Measurements from ENCODE around the gene KCNIP4.

Gene KCNIP4

DNA sequence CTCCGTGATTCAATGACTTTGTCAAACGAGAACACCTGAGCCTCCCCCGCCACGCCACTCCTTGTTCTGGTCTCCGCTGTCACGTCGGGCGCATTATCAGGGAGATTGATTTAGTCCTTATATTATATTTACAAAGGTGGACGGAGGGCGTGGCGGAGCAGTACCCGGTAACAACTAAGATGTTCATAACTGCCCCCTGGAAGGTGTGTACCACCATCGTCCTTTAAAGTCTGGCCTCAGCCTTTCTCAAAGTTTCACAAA is 964.1 kb downstream of the KCNIP4 start:
- no peak for DNase-seq (ENCODE audit: low read depth, low spot score)

DNA sequence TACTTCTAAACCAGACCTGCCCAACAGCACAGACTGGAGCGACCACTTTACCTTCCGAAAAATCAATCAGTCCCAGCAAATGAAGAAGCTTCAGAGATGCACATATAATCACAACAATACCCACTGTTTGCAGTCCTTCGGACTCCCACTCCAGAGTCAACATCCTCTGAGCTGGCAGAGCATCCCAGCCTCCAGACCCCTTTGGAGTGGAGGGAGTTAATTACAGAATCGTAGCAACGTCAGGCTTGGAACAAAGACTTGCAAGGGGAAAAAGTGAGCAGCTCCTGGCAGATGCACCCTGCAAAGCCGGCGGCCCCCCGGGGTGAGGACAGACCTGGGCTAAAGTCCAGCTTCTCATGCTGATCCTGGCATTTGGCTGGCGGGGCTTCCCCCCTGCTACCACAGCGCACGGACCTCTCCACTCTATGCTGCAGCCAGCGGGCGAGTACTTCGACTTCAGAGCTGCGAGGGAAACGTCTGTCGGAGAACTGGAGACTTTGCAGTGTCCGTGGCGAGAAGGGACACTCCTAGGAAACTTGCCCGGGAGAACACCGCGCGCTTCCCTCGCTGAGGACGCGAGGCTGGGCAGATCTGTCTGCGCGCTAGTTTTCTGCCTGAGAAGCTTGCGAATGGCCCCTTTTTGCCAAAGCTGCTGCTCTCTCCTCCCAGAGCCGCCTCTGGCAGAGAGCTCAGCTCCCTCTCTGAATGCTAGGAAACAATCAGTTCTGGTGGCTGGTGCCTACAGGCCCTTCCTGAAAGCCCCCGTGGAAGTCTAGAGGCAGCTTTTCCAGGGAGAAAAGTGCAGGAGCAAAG is 964.6 kb downstream of the KCNIP4 start:
- no peak for DNase-seq (ENCODE audit: low read depth, low spot score)

DNA sequence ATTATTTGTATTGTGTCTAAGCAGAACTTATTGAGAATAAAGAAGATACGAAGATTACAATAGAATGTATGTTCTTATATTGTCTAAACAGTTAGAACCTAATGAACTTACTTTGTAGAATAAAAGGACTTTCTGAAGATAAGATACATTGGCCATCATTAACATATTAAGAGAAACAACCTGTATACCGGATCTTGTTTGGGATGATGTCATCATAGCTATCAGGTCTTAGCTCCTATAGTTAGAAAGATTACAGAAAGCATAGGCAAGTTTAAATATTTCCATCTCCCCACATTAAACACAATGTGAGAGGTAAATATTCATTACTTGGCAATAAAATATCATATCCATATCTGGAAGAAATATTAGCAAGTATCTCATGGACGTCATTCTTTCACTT is 966.0 kb downstream of the KCNIP4 start:
- no peak for DNase-seq (ENCODE audit: low read depth, low spot score)

DNA sequence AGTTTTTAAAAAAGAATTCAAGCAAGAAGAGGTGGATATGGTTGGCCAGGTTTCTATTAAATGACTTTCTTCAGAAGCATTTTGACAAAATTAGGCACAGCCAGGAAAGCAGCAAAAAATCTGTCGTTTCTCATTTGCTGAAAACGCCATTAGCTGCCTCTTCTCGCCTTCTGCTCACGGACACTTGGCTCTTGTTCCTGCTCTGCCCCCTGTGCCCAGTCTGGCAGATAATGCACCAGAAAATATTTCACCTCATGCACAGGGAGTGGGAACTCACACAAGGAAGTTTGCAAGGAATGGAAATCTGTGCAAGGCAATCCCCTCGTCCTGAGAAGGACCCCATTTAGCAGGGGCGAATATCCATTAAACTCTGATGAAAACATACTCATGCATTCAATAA is 988.3 kb downstream of the KCNIP4 start:
- no peak for DNase-seq (ENCODE audit: low read depth, low spot score)

DNA sequence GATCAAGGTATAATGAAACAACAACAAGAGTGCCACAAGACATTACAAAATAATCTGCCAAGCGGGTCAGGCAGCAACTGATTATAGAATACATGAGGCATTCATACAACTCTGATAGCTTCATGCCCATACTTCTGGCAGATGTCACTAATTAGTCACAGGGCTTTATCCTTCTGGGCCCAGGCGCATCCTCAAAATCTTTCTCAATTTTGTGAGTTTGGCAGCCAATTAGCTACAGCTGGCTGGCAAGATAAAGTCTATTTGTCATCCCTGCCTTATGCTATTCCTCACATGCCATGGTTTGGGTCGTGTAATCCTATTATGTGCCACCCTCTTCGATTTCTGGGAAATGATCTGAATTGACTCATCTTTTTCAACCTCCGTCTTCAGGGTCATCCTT is 994.0 kb downstream of the KCNIP4 start:
- DNase-seq (ENCODE audit: low read depth, low spot score) = no peak

DNA sequence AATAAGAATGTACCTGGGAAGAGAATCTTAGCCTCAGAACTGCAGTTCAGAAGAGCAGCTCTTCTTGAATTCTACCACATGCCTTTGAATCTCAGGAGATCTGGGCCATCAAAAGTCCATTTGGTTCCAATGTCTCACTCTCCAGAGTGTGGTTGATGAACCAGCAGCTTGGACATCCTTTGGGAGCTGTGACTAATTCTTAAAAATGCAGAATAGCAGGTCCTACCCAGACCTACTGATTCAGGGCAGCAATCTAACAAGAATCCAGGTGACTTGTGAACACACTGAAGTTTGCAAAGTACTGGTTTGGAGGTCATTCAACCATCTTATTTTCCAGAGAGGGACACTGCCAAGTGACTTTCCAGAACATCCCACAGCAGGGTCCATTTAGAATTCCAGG is 1003.6 kb downstream of the KCNIP4 start:
- no peak for DNase-seq (ENCODE audit: low read depth, low spot score)

DNA sequence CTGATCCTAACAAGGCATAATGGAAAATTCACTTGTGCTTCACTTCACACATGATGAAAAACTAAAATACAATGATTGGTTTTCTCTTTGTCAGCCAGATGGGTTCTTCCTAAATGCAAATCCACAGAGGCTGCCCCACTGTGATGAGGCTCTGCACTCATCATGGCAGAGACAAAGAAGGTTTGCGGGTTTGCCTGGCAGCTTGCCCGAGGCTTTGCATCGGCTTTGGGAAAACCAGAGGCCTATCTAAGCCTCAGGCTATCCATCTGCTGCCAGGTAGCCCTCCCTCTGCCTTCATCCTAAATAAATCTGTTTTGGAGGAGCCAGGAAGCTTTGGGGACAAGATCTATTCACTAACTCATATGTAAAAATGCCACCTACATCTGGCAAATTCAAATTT is 1004.1 kb downstream of the KCNIP4 start:
- DNase-seq (ENCODE audit: low read depth, low spot score) = no peak

DNA sequence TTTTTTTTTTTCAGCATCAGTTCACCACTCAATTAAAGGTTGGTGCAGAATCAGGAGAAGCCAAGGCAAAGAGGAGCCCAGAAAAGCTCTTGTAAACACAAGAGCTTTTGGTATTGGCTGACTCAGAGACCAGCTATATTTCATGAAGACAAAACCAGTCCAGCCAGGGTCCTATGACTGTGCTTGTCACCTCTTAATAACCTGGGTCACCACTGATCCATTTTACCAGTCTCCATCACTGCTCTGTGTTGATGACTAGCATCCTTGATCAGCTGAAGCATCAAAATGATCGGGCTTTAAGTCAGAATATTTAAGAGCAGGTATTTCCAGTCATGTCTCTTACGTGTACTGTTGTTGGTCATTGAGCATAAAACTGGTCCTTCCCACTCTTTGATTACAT is 1010.4 kb downstream of the KCNIP4 start:
- DNase-seq (ENCODE audit: low read depth, low spot score) = no peak

DNA sequence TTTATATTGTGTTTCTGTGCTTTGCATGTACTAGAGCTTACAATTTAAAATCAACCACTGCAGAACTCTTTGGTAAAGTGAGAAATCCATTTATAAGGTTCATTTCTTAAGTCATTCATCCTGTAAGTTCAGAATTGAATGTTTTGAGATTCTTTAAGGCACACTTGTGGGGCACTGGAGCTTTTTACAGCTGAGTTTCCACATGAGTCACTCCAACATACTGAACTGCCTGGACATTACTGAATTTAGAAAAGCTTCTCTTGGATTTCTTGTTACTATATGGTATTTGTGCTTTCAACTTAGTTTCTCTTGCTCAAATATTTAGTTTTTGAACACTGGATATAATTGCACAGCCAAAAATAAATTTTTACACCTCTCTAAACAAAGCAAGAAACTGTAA is 1022.0 kb downstream of the KCNIP4 start:
- no peak for DNase-seq (ENCODE audit: low read depth, low spot score)

DNA sequence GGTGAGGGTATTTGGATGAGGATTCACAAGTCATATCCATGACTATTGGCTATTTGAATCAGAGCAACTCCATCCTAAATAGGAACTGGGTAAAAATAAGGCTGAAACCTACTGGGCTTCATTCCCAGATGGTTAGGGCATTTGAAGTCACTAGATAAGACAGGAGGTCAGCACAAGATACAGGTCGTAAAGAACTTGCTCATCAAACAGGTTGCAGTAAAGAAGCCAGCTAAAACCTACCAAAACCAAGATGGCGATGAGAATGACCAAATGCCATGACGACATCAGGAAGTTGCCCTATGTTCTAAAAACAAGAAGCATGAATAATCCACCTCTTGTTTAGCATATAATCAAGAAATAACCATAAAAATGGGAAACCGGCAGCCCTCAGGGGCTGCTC is 1023.4 kb downstream of the KCNIP4 start:
- DNase-seq (ENCODE audit: low read depth, low spot score) = no peak

DNA sequence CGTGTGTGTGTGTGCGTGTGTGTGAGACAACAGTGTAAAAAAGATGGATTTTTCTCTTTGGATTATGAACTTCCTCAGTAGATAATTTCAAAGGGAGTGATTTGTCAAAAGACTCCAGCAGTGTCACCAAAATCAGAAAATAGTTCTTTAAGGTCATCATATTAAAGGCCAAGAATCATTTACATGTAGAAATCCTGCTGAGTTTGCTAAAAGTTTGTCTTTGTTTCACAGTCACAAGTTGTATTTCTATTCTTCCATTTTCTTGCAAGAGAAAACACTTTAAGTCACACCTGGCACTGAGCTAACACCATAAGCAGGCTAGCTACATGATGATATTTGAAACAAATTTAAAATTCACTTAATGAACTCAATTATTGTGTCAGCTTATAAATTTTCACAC is 1025.6 kb downstream of the KCNIP4 start:
- no peak for DNase-seq (ENCODE audit: low read depth, low spot score)

DNA sequence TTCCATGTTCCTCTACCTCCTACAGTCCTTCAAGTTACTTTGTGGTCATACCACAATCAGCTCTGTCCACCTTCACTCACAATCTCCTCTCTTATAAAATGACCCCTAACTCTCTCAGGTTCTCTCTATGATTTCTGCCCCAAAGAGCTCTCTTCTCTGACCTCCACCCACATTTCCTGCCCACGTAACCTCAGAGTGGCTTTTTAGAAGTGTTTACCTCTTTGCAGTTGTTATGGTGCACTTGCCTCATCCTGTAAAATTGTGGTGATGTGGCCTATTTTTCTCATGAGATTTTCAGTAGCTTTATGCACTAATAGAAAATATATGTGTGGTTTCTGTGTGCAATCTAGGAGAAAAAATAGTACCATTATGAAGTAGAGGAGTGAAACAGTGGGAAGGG is 1032.5 kb downstream of the KCNIP4 start:
- no peak for DNase-seq (ENCODE audit: low read depth, low spot score)

DNA sequence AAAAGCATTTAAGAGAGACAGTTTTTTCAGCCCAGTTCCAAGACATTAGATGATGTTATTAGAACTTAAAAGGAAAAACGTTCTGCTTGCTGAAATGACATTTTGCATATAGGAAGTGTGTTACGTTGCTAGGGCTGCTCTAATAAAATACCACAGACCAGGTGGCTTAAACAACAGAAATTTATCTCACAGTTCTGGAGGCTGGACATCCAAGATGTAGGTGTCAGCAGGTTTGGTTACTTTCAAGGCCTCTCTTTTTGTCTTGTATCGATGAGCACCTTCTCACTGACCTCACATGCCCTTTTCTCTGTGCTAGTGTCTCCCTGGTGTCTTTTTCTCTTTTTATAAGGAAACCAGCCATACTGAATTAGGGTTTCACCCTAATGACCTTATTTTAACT is 1043.6 kb downstream of the KCNIP4 start:
- DNase-seq (ENCODE audit: low read depth, low spot score) = no peak

DNA sequence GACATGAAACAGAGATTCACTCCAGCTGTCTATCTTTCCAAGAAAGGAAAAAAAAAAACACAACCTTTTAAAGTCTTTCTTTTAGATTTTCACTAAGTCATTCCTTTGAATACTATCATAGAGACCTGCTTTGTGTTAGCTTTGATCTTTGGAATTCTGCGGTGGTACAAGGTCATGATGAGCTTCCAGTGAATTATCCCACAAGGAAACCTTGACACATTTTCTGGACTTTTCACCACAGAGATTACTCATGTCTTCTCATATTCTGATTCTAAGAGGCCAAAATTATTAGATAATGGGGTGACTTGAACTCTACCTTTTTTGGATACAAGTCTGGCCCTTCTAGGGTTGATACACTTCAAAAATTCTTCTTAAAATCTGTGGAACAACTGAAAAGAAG is 1046.7 kb downstream of the KCNIP4 start:
- no peak for DNase-seq (ENCODE audit: low read depth, low spot score)

DNA sequence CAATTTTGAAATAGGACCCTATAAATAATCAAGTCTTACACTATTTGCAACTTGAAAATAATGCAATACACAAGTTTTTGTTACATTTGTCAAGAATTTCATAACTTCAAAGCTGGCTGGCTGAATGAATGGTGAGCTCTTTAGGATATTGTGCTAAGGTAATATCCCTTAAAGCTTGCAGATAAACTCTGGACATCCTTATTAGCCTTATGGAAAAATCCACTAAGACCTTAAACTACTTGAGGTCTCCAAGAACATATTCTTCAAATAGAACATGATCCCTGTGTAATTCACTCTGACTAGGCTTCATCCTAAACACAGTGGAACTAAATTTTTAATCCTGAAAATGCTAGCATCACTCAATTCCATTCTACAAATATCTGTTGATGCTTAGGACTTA is 1049.0 kb downstream of the KCNIP4 start:
- DNase-seq (ENCODE audit: low read depth, low spot score) = no peak

DNA sequence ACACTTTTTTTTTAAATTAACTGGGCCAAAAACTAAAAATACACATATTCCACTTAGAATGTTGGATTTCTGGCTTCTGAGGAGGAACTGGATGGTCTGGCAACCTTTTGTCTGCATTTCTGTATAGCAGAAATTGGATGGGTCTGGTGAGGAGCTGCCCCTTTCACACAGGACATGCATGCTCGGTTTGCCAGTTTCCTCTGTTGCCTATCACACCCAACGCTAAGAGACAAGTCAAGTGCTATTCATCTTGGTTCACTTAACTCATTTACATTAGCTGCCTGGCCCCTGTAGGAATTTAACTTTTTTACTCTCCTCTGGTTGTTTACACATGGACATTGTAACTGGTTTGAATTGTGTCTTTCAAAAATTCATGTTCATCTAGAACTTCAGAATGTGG is 1052.6 kb downstream of the KCNIP4 start:
- no peak for DNase-seq (ENCODE audit: low read depth, low spot score)

DNA sequence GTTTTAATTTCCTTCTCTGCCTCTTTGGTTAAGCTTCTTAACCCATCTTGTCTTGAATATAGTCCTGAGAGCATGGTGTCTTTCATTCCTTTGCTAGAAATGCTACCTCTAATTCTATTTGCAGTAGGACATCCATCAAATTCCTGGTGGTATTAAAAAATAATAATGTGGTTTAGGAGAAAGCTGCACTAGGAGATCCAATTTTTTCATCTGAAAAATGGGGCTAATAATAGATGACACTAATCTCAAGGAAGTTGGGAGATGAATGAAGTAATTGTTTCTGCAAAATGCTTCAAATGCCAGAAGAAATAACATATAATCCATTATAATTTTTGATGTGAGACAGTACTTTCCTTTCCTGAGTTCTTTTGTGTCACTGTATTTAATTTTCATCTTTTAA is 1053.4 kb downstream of the KCNIP4 start:
- no peak for DNase-seq (ENCODE audit: low read depth, low spot score)

DNA sequence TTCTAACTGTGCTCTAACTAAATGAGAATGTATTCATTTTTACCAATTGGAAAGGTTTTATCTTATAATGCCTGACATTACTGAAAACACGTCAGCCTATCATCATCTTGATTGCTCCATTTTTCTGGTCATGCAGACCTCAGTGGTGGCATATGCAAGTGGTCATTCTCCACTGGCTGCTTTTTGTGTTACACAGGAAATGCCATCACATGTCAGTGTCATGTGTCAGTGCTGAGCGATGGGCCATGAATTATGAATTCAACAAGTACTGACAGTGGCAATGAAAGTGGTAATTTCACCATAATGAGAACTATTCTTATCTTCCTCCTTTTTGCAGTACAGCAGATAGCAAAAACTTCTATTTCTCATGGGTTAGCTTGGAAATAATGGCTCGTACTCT is 1057.8 kb downstream of the KCNIP4 start:
- no peak for DNase-seq (ENCODE audit: low read depth, low spot score)

DNA sequence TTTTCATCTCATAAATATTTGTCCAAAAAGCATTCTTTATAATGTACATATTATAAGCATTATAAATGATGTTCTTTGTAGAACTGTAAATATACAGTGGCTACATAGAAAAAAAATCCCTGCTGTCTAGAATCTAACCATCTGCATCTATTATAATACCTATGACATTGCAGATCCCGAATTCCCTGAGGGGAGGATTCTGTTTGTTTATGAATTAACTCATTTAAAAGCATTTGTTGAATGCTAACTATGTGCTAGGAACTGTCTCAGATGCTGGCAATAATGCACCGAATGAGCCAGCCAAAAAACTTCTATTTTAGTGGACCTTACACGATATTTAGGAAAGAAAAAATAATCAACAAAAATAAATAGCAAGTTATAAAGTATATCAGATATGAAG is 1058.7 kb downstream of the KCNIP4 start:
- no peak for DNase-seq (ENCODE audit: low read depth, low spot score)

DNA sequence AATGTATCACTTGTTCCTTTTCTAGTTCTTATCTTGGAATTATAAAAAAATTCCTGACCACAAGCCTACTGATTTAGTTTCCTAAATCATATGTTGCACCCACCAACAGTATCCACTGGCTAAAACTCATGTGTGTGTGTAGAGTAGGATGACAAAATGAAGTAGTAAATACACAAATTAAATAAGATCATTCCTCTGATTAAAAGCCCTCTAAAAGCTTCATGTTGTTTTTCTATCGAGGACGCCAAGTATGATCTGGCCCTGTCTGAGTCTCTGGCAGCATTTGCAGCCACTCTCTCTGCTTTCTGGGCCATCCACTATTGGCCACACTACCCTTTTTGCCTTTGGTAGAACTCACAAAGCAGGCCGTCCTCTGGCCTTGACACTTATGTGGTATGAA is 1064.9 kb downstream of the KCNIP4 start:
- DNase-seq (ENCODE audit: low read depth, low spot score) = no peak

DNA sequence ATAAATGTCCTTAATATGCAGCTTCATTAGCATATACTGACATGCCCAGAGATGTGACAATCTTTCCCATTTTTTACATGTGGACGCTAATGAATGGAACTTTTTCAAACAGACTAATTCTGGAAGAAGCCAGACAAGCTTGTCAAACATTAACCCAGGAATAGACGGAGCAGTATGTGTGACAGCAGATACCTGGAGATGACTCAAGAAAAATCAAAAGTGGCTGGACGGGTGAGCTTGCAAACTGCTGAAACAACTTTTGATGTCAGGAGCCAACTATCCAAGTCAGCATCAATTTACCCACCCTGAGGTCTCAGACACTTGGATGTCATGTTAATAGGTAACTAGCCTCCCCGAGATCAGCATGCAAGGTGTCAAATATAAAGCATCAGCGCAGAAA is 1065.3 kb downstream of the KCNIP4 start:
- DNase-seq (ENCODE audit: low read depth, low spot score) = no peak

DNA sequence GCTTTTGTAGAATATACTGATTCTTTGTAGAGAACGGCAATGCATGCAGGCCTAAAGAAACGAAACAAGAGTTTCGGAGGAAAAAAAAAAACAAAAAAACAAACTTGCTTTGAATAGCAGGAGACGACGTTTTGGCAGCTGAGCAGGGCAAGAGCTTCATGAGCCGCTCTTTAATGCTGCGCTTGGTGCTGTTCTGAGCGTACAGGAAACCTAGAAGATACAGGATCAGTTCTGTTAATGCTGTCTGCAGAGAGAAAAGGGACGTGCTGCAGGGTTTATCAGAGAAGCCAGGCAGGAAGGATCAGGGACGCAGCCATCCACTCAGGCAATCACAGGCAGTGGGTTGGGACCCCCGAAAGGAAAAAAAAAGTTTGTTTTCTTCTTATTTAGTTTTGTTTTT is 1066.1 kb downstream of the KCNIP4 start:
- DNase-seq (ENCODE audit: low read depth, low spot score) = no peak

DNA sequence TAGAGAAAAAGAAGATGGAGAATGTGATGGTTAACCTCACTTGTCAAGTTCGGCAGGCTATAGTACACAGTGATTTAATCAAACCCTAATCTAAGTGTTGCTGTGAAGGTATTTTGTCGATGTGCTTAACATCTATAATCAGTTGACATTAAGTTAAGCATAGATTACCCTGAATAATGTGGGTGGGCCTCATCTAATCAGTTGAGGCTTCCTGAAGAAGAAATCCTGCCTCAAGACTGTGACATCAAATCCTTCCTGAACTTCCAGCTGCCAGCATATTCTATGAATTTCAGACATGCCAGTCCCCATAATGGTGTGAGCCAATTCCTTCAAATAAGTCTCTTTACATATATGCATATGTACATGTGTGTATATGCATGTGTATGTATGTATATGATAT is 1066.9 kb downstream of the KCNIP4 start:
- DNase-seq (ENCODE audit: low read depth, low spot score) = no peak

DNA sequence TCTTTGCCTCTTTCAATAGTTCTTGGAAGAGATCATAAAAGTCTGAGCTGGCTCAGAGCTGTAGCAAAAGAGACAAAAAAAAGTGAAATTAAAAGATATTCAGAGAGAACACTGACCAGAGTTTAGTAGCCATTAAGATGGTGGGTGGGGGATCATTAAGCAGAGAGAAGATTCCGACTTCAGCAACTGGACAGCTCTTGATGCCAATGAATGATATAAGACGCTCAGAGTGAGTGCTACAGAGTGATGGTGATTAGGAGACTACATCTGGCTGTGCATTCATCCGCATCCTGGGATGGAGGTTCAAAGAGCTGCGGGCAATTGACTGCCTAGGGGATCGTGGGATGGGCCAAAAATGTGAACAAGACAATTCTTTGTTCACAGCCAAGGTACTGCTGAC is 1069.8 kb downstream of the KCNIP4 start:
- no peak for DNase-seq (ENCODE audit: low read depth, low spot score)
